ENCODE measurements around the gene ZNF75A.

- no peak for TF ChIP-seq CTCF (IDR thresholded peaks at IDR 0.05)
- TF ChIP-seq POLR2A (IDR thresholded peaks at IDR 0.05) = no peak
These were observed 58.5 kb downstream of the ZNF75A start for GRCh38 chr16:3363793-3364192.

Data from thyroid gland (tissue), 4 donors.